Sciatic nerve (tissue), 2 donors: Measurements from ENCODE around the gene BABAM2. TPM values are rescaled to one million over a fixed set of nuclear protein-coding genes. Genes with fewer than 3 reads are reported as not detected.
A peak's percentile ranks its signal among the peaks of the same experiment; 100 is the strongest.

Experiments
- ATAC-seq: fragments of 200-7000 bp; cut with Tn5 transposase; one replicate; pipeline ENCODE4 v1.9.1; 2020; ENCODE audit warnings: mild to moderate bottlenecking, moderate library complexity
- DNase-seq: peaks from one replicate; pipeline ENCODE4 v3.0.0-alpha.2; 2020; ENCODE audit warnings: low spot score
- intact Hi-C: fragments of 100-400 bp; cut with DNase I; formaldehyde crosslinking; loops from one replicate; pipeline ENCODE4 v1.14.2; 2022
- total RNA-seq: library from RNA; stranded (reverse); fragmentation: NEBNext Ultra II Directional; extraction: Animal tissue kit (Norgen Biotek cat#: 25700); gene quantifications from one replicate; pipeline ENCODE4 v1.2.1, GENCODE V29; 2021
- donor health status: DM: no; HTN: no; CAD: no.
- donor health status: DM: no; HTN: no; CAD: no.

BABAM2 gene
- total RNA-seq, 1 donor from 2014 or later, result 38.2 TPM

- intact Hi-C loops, result no loop called here
- ATAC-seq, result no peak
- no peak for DNase-seq
These were observed 13.3 kb downstream of the BABAM2 start for GRCh38 chr2:27903649-27904404.

GRCh38 chr2:27904405-27904665 lies 13.8 kb downstream of the BABAM2 start:
- ATAC-seq (no peak), DNase-seq (no peak)
- intact Hi-C loops, result no loop called here

DNA sequence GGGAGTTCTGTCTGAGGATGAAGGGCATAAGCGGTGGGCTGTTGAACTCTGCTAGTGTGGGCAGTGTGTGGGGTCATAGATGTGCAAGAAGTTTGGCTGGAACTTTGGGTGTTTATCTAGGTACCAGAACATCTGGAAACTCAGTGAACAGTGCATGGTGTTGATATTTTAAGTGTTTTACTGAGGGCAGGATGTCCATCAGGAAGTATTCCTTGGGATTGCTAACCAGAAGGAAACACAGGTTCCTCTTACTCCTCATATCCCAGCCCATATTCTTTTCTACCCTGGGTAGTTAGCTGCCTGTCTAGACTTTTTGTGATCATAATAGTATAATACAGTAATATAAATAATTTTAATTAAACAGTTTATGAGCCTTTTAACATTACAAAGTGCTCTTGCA lies 15.5 kb downstream of the BABAM2 start:
- ATAC-seq (no peak), DNase-seq (no peak)
- intact Hi-C loops, result no loop called here

- intact Hi-C loops, result no loop called here
- ATAC-seq, result no peak
These were observed 17.0 kb downstream of the BABAM2 start for GRCh38 chr2:27907547-27907946.

DNA sequence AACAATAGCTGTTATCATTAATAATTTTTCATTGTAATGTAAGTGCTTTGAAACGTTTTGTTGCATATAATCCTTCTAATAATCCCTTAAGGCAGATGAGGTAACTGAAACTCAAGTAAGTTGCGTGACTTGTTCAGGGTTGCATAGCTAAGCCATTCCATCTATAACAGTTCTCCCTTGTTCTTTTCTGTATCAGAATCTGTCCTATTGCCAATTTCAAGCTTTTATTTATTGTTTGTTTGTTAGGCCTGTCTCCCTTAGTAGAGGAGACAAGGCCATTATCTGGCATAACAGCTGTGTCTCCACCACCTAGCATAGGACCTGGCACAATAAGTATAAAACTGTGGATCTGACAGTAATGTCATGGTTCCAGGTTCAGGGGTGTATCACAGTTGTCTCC lies 19.4 kb downstream of the BABAM2 start:
- ATAC-seq (no peak), DNase-seq (no peak)
- intact Hi-C loops, result no loop called here

More at GRCh38 chr2:27907547-27907946, 17.0 kb downstream of the BABAM2 start:
- no peak for DNase-seq

DNA sequence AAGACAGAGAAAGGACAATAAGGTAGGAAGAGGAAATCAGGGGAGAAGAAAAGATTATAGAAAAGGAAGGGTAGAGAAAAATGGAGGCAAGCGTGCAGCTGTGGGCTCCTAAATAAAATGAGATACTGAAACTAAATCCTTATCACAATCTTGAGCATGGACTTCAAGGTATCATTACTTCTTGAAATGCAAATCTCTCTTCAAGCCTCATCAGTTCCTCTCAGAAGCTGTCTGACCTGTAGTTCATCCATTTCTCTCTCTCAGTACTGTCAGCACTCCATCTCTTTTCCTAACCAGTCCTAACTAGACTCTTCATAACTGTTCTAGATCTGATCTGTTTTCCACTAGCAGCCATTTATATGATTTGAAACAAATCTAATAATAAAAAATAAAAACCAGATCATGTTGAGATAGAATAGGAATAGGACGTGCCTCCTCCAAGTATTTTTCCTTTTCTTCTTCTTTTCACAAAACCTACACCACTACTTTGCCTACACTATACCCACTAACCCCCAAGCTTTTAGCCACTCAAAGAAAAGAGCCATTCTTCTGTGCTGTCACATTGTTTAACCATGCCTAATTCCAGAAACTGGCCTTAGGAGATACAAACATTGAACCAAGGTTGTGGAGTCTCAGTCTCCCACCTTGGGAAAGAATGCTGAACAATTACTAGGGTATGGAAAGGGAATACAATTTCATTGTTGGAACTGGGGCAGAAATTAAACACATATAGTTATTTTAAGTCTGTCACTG lies 21.1 kb downstream of the BABAM2 start:
- DNase-seq, result no peak
- ATAC-seq, result no peak
- intact Hi-C loops, result no loop called here

DNA sequence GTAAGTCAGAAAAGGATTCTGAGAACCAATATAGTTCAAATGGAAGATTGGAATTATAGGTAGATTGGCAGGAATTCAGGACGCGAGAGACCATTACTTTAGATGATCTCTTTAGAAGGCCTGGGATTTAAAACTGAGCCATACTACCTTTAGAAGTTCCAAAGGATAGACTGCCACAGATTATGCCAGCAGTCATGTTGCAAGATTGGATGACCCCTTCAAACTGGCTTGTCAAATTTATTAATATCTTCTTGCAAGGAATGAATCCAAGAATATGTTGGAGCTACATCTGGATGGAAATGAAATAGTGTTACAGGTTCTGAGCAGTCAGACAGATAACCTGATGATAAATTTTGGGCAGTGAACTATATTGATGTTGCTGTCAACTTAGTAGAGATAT lies 22.0 kb downstream of the BABAM2 start:
- DNase-seq (no peak), ATAC-seq (no peak)
- intact Hi-C loops, result no loop called here

DNA sequence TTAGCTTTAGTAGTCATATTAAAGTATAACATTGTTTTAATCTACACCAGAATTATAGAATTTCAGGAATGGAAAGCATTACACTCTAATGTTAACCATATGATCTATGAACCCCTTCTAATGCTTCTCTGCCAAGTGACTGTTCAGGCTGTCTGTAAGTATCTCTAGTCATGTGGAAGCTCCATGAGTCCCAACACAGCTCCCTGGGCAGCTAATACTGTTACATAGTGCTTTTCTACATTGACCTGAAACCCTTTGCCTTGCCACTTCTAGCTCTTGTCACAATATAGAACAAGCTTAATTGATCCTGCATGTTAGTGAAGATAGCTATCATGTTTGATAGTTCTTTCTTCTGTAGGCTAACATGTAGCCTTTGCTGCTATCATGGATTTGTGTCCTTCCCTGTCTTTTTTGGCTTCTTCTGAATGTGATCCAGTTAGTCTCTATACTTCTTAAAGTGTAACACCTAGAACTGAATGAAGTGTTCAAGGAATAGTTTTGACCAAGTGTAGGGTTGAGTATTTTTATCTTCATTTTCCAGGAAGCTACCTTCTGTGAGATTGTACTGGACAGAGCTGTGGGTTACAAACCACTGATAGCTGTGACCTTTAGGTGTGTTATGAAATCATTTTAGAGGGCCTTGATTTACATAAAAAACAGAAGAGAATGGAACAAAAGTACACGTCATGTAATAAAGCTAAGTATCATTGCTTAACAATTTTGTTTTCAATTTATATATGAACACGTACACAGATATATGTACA lies 23.7 kb downstream of the BABAM2 start:
- ATAC-seq (no peak), DNase-seq (no peak)
- intact Hi-C loops, result no loop called here

- intact Hi-C loops, result no loop called here
- DNase-seq, result no peak
- peak; percentile 32 for ATAC-seq
These were observed 24.3 kb downstream of the BABAM2 start for GRCh38 chr2:27914805-27915175.

DNA sequence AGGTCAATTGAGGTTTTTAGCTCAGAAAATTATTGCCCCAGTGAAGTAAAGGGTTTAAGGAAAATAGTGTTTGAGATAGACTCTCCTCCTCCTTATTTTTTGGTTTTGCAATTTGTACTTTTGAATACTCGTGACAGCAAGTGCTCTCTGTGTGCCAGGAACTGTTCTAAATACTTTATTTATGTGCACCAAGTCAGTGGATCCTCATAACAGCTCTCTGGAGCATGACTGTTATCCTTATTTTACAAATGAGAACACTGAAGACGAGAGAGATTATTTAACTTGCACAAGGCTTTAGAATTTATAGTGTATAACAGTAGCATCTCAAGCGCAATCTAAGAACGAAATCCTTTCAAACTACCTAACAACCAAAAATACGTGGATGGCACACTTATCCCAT lies 24.7 kb downstream of the BABAM2 start:
- DNase-seq, result no peak
- peak; percentile 93 for ATAC-seq
- intact Hi-C loops, result no loop called here

- no peak for ATAC-seq
- intact Hi-C loops, result no loop called here
- DNase-seq, result no peak
These were observed 25.3 kb downstream of the BABAM2 start for GRCh38 chr2:27915874-27916273.

GRCh38 chr2:27916293-27916995 lies 25.9 kb downstream of the BABAM2 start:
- no peak for ATAC-seq
- no peak for DNase-seq
- intact Hi-C loops, result no loop called here

DNA sequence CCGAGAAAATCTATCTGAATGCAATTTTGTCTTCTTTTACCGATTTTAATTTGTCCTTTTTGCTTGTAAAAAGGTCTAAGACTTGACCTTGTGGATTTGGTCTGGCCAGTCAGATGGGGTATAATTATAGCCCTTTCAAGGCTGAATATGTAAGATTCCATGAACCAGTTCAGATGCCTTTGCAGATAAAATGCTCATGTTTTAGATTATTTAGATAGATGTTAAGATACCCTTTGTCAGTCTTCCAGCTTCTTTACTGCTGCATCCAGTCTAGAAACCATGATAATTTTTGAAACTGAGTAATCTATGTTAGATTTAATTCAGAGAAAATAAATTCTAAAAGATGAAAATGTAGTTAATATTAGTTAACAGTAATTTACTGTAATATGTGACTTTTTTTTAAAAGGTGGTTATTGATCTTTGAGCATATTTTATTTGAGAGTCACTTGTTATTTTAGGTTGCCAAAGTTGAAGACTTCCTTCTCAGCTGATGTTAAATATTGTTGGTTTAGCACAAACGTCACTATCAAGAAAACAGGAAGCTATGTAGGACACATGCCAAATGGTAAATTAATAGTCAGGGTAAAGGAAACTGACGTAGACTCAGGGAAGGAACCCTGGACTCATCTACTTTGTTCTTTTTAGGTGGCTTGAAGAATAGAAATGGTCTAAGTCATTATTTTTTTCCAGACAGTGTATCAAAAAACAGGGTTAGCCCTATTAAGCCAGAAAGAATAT lies 29.8 kb downstream of the BABAM2 start:
- intact Hi-C loops, result no loop called here
- ATAC-seq (peak; percentile 77), DNase-seq (no peak)

- intact Hi-C loops, result no loop called here
- DNase-seq (no peak), ATAC-seq (no peak)
These were observed 30.9 kb downstream of the BABAM2 start for GRCh38 chr2:27921424-27921823.

- intact Hi-C loops, result no loop called here
- ATAC-seq (no peak), DNase-seq (no peak)
These were observed 31.5 kb downstream of the BABAM2 start for GRCh38 chr2:27921880-27922547.

DNA sequence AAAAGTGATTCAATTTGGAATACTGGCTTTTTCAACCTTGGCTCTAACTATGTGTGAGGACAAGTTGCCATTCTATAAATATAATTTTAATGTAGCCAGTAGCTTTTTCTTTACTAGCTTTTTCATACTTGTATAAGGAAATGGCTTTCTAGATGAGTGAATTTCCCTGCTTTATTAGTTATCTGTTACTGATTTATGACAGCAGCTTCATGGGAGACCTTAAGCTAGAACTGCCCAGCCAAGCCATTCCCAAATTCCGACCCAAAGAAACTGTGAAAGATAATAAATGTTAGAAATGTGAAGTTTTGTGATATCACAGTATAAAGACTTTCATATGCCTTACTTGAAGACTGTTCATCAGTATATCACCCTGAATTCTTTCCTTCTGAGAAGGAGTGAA lies 32.3 kb downstream of the BABAM2 start:
- no peak for ATAC-seq
- DNase-seq, result no peak
- intact Hi-C loops, result no loop called here

GRCh38 chr2:27925766-27926472 lies 35.4 kb downstream of the BABAM2 start:
- intact Hi-C loops, result no loop called here
- DNase-seq (no peak), ATAC-seq (no peak)

DNA sequence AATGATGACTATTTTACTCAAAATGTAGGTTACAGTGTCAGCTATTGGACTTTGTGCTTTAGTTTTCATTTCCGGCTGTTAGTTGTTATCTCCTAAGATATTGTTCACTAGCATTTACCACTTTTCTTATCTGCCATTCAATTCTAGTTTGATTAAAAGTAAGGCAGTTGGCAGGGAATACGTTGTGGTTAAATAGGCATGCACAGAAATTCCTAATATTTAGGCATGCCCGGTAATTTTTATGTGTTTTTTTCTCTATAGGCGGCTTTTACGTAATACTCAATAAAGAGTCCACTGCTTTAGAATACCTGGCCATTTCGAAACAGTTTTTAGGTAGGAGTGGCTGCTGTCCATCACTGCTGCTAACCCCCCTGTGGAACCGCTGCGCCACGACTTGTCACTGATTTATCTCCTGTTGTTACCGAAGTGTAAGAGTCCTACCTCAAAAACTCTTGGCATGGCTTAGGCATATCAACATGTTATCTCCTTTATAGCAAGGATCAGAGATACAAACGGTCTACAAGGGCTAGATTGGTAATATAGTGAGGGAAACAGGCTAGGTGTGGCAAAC lies 39.5 kb downstream of the BABAM2 start:
- ATAC-seq, result no peak
- DNase-seq, result no peak
- intact Hi-C loops, result no loop called here
